Stomach (tissue), 4 donors: ENCODE results near the gene MAGI1.

Experiments used
- CTCF ChIP-seq, 7 experiments: fragments of 450-650 bp in 4 of 7; fragments of 200-600 bp in 3 of 7; sonication (generic) in 3 of 7; IDR thresholded peaks; one replicate each; pipeline ENCODE4 v1.5.1; 2016 to 2019; ENCODE audit warnings: antibody characterized with exemption in 7 of 7, control low read depth in 2 of 7, mild to moderate bottlenecking in 1 of 7
- EP300 ChIP-seq: sonication (generic); formaldehyde crosslinking; IDR thresholded peaks from one replicate; pipeline ENCODE4 v1.6.1; 2017; ENCODE audit warnings: antibody characterized with exemption
- POLR2A ChIP-seq, 4 donors: fragments of 450-650 bp; IDR thresholded peaks; one replicate each; pipeline ENCODE4 v1.6.1; 2016; ENCODE audit warnings: antibody characterized with exemption in 4 of 4, control low read depth in 2 of 4, mild to moderate bottlenecking in 1 of 4, moderate library complexity in 1 of 4
- POLR2AphosphoS5 ChIP-seq, 3 donors: sonication (generic); formaldehyde crosslinking; IDR thresholded peaks; one replicate each; pipeline ENCODE4 v1.6.1; 2016; ENCODE audit warnings: antibody characterized with exemption in 3 of 3

DNA sequence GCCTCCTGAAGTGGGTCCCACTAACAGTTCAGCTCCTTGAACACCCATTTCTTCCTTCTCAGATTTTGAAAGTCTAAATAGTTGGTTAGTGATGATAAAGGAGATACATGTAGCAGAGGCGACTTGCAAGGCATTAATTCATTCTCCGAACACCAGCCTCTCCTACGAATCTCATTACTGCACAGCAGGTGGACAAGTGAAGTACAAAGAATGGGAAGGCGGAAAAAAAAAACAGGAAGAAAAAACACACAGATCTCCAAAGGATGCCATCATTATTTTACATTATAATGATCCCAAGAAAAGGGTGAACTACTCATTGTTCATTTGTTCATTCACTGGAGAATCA, 276.5 kb downstream of the MAGI1 start:
- no peak for TF ChIP-seq CTCF (IDR thresholded peaks at IDR 0.05)
- TF ChIP-seq EP300, result no peak
- TF ChIP-seq POLR2A (IDR thresholded peaks at IDR 0.05), result no peak
- no peak for TF ChIP-seq POLR2AphosphoS5 (IDR thresholded peaks at IDR 0.05)
